GM21423 (cell line): ENCODE results near the gene NIPAL4.
"Not testable (repeated sequence)": the region's sequence is repeated elsewhere in the genome, so short reads cannot be mapped to it uniquely, and the experiment has no call there.

Experiments used
- ATAC-seq: cut with Tn5 transposase; IDR thresholded peaks from one replicate; pipeline ENCODE4 v1.9.1; 2021; ENCODE audit warnings: mild to moderate bottlenecking, moderate library complexity; ENCODE audit not compliant: unreplicated experiment

The NIPAL4 gene

GRCh38 chr5:157463081-157463480 is 3.1 kb downstream of the NIPAL4 start:
- ATAC-seq = no peak

GRCh38 chr5:157463621-157464518 is 3.9 kb downstream of the NIPAL4 start:
- no peak for ATAC-seq

GRCh38 chr5:157464519-157465171 is 4.6 kb downstream of the NIPAL4 start:
- peak; percentile 80 for ATAC-seq

GRCh38 chr5:157468293-157468965 is 8.4 kb downstream of the NIPAL4 start:
- no peak for ATAC-seq

GRCh38 chr5:157469073-157469472 is 9.1 kb downstream of the NIPAL4 start:
- no peak for ATAC-seq

- ATAC-seq = no peak
Measured at GRCh38 chr5:157469687-157470086, 9.7 kb downstream of the NIPAL4 start.

GRCh38 chr5:157470631-157471030 is 10.6 kb downstream of the NIPAL4 start:
- no peak for ATAC-seq

- ATAC-seq = no peak
Measured at GRCh38 chr5:157471709-157472108, 11.7 kb downstream of the NIPAL4 start.

GRCh38 chr5:157473383-157474320 is 13.6 kb downstream of the NIPAL4 start:
- ATAC-seq = no peak

GRCh38 chr5:157475432-157475831 is 15.4 kb downstream of the NIPAL4 start:
- ATAC-seq = no peak

- no peak for ATAC-seq
Measured at GRCh38 chr5:157476702-157477408, 16.8 kb downstream of the NIPAL4 start.

- ATAC-seq = no peak
Measured at GRCh38 chr5:157477814-157478494, 17.9 kb downstream of the NIPAL4 start.

GRCh38 chr5:157478726-157479125 is 18.7 kb downstream of the NIPAL4 start:
- no peak for ATAC-seq

- no peak for ATAC-seq
Measured at GRCh38 chr5:157479166-157479565, 19.2 kb downstream of the NIPAL4 start.

- no peak for ATAC-seq
Measured at GRCh38 chr5:157479612-157480510, 19.8 kb downstream of the NIPAL4 start.

- ATAC-seq = no peak
Measured at GRCh38 chr5:157481265-157481664, 21.3 kb downstream of the NIPAL4 start.

- ATAC-seq = no peak
Measured at GRCh38 chr5:157481666-157482065, 21.7 kb downstream of the NIPAL4 start.

- not testable (repeated sequence) for ATAC-seq
Measured at GRCh38 chr5:157482702-157483101, 22.7 kb downstream of the NIPAL4 start.
